ENCODE data around the gene DGCR8.
"Not testable (repeated sequence)": the region's sequence is repeated elsewhere in the genome, so short reads cannot be mapped to it uniquely, and the experiment has no call there.

The DGCR8 gene

GRCh38 chr22:20066617-20067383 is 13.2 kb upstream of the DGCR8 start:
- no peak for ATAC-seq
- no peak for TF ChIP-seq CSRNP3 (CRISPR knock-in tag; IDR thresholded peaks at IDR 0.05)

DNA sequence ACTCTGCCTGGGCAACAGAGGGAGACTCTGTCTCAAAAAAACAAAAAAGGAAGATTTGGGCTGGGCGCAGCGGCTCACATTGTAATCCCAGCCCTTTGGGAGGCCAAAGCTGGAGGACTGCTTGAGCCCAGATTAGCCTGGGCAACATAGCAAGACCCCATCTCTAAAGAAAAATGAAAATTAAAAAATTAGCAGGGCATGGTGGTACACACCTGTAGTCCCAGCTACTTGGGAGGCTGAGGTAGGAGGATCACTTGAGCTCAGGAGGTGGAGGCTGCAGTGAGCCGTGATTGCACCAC is 12.7 kb upstream of the DGCR8 start:
- ATAC-seq = not testable (repeated sequence)

DNA sequence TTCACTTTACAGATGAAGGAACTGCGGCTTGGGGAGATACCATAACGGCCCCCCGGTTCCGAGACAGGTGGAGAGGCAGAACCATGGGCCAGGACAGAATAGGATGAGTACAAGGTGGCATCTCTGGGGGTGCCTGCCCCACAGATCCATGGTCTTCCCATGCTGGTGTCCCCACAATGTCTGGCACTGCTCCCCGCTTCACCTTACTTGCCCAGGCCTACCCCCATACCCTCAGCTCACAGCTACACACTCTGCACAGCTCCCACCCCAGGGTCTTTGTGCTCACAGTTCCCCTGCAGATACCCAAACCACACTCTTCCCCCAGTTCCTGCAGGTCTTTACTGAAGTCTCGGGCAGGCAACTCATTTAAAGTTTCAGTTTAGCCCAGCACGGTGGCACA is 11.4 kb upstream of the DGCR8 start:
- no peak for TF ChIP-seq GLIS3 (CRISPR knock-in tag; IDR thresholded peaks at IDR 0.05)
- ATAC-seq = no peak

DNA sequence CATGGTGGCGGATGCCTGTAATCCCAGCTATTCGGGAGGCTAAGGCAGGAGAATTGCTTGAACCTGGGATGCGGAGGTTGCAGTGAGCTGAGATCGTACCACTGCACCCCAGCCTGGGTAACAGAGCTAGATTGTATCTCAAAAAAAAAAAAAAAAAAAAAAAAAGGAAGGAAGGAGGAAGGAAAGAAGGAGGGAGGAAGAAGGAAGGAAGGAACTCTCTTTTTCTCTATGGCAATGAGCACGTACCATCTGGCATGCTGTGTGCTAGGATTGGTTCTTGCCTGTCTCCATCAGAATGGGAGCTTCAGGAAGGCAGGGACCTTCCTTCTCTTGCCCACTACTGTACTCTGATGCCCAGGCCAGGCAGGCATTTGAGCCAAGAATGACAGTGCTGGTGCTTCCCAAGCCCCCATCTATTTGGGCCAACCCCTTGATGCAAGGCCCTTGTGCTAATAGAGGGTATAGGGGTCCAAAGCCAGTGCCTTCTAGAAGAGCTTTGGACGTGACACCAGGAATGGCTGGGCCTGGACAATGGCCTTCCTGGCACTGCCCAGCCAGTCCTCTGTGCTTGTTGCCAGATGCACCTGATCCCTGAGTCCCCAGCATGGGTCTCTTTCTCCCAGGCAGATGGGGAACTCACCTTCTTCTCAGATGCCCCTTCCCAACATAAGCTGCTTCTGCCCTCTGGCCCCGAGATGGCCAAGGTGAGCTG is 10.6 kb upstream of the DGCR8 start:
- ATAC-seq = no peak
- TF ChIP-seq RARB (CRISPR knock-in tag; IDR thresholded peaks at IDR 0.05) (no peak), SNAI2 (CRISPR knock-in tag; IDR thresholded peaks at IDR 0.05) (no peak), CSDC2 (CRISPR knock-in tag; IDR thresholded peaks at IDR 0.05) (no peak), ZNF8 (CRISPR knock-in tag; IDR thresholded peaks at IDR 0.05) (no peak), ESRRG (CRISPR knock-in tag; IDR thresholded peaks at IDR 0.05) (no peak), CSRNP3 (CRISPR knock-in tag; IDR thresholded peaks at IDR 0.05) (no peak), ARNTL (CRISPR knock-in tag; IDR thresholded peaks at IDR 0.05; ENCODE audit: borderline replicate concordance, low read depth) (no peak), OSR1 (CRISPR knock-in tag; IDR thresholded peaks at IDR 0.05) (no peak), GLIS3 (CRISPR knock-in tag; IDR thresholded peaks at IDR 0.05) (no peak), TCF4 (CRISPR knock-in tag; IDR thresholded peaks at IDR 0.05; ENCODE audit: borderline replicate concordance) (no peak), ZNF70 (CRISPR knock-in tag; IDR thresholded peaks at IDR 0.05) (no peak), BACH2 (CRISPR knock-in tag; IDR thresholded peaks at IDR 0.05; ENCODE audit: borderline replicate concordance) (no peak), ZC3H10 (CRISPR knock-in tag; IDR thresholded peaks at IDR 0.05) (no peak), ISL1 (CRISPR knock-in tag; IDR thresholded peaks at IDR 0.05) (no peak), POU6F1 (CRISPR knock-in tag; IDR thresholded peaks at IDR 0.05; ENCODE audit: borderline replicate concordance, low read depth) (no peak), ZNF565 (CRISPR knock-in tag; conservative IDR thresholded peaks at IDR 0.05; ENCODE audit: low read depth) (no peak), ZFP3 (CRISPR knock-in tag; IDR thresholded peaks at IDR 0.05) (no peak)
- TF ChIP-seq, protein P1, sequence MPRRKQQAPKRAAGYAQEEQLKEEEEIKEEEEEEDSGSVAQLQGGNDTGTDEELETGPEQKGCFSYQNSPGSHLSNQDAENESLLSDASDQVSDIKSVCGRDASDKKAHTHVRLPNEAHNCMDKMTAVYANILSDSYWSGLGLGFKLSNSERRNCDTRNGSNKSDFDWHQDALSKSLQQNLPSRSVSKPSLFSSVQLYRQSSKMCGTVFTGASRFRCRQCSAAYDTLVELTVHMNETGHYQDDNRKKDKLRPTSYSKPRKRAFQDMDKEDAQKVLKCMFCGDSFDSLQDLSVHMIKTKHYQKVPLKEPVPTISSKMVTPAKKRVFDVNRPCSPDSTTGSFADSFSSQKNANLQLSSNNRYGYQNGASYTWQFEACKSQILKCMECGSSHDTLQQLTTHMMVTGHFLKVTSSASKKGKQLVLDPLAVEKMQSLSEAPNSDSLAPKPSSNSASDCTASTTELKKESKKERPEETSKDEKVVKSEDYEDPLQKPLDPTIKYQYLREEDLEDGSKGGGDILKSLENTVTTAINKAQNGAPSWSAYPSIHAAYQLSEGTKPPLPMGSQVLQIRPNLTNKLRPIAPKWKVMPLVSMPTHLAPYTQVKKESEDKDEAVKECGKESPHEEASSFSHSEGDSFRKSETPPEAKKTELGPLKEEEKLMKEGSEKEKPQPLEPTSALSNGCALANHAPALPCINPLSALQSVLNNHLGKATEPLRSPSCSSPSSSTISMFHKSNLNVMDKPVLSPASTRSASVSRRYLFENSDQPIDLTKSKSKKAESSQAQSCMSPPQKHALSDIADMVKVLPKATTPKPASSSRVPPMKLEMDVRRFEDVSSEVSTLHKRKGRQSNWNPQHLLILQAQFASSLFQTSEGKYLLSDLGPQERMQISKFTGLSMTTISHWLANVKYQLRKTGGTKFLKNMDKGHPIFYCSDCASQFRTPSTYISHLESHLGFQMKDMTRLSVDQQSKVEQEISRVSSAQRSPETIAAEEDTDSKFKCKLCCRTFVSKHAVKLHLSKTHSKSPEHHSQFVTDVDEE (CRISPR knock-in tag; IDR thresholded peaks at IDR 0.05) = no peak
- TF ChIP-seq, protein P2, sequence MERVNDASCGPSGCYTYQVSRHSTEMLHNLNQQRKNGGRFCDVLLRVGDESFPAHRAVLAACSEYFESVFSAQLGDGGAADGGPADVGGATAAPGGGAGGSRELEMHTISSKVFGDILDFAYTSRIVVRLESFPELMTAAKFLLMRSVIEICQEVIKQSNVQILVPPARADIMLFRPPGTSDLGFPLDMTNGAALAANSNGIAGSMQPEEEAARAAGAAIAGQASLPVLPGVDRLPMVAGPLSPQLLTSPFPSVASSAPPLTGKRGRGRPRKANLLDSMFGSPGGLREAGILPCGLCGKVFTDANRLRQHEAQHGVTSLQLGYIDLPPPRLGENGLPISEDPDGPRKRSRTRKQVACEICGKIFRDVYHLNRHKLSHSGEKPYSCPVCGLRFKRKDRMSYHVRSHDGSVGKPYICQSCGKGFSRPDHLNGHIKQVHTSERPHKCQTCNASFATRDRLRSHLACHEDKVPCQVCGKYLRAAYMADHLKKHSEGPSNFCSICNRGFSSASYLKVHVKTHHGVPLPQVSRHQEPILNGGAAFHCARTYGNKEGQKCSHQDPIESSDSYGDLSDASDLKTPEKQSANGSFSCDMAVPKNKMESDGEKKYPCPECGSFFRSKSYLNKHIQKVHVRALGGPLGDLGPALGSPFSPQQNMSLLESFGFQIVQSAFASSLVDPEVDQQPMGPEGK (CRISPR knock-in tag; IDR thresholded peaks at IDR 0.05; ENCODE audit: borderline replicate concordance) = no peak
- TF ChIP-seq, protein P3, sequence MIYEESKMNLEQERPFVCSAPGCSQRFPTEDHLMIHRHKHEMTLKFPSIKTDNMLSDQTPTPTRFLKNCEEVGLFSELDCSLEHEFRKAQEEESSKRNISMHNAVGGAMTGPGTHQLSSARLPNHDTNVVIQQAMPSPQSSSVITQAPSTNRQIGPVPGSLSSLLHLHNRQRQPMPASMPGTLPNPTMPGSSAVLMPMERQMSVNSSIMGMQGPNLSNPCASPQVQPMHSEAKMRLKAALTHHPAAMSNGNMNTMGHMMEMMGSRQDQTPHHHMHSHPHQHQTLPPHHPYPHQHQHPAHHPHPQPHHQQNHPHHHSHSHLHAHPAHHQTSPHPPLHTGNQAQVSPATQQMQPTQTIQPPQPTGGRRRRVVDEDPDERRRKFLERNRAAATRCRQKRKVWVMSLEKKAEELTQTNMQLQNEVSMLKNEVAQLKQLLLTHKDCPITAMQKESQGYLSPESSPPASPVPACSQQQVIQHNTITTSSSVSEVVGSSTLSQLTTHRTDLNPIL (CRISPR knock-in tag; IDR thresholded peaks at IDR 0.05; ENCODE audit: low read depth) = no peak

All from SK-N-SH treated with all-trans-retinoic acid at 6 μM for 48 hours (cell line).